Loucy (cell line): Measurements from ENCODE around the gene ZNF629.

Experiments
- EZH2phosphoT487 ChIP-seq: fragments of 200-600 bp; IDR thresholded peaks from 2 replicates; pipeline ENCODE4 v1.6.1; 2018; ENCODE audit warnings: antibody characterized with exemption, mild to moderate bottlenecking, moderate library complexity, borderline replicate concordance
- TF ChIP-seq, protein P1 (sequence below): fragments of 200-600 bp; sonication (generic); conservative IDR thresholded peaks from 2 replicates; pipeline ENCODE4 v1.5.1; 2014; ENCODE audit warnings: mild to moderate bottlenecking, antibody characterized with exemption, low read length

- TF ChIP-seq, protein P1, sequence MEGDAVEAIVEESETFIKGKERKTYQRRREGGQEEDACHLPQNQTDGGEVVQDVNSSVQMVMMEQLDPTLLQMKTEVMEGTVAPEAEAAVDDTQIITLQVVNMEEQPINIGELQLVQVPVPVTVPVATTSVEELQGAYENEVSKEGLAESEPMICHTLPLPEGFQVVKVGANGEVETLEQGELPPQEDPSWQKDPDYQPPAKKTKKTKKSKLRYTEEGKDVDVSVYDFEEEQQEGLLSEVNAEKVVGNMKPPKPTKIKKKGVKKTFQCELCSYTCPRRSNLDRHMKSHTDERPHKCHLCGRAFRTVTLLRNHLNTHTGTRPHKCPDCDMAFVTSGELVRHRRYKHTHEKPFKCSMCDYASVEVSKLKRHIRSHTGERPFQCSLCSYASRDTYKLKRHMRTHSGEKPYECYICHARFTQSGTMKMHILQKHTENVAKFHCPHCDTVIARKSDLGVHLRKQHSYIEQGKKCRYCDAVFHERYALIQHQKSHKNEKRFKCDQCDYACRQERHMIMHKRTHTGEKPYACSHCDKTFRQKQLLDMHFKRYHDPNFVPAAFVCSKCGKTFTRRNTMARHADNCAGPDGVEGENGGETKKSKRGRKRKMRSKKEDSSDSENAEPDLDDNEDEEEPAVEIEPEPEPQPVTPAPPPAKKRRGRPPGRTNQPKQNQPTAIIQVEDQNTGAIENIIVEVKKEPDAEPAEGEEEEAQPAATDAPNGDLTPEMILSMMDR = no peak
- no peak for TF ChIP-seq EZH2phosphoT487
Observed at GRCh38 chr16:30766933-30767284, 20.1 kb downstream of the ZNF629 start.
